Measurements from ENCODE around the gene BRINP1. TPM values are rescaled to one million over a fixed set of nuclear protein-coding genes. Genes with fewer than 3 reads are reported as not detected.

The BRINP1 gene
- total RNA-seq, 1 experiment from 2014 or later = 14.0 TPM

DNA sequence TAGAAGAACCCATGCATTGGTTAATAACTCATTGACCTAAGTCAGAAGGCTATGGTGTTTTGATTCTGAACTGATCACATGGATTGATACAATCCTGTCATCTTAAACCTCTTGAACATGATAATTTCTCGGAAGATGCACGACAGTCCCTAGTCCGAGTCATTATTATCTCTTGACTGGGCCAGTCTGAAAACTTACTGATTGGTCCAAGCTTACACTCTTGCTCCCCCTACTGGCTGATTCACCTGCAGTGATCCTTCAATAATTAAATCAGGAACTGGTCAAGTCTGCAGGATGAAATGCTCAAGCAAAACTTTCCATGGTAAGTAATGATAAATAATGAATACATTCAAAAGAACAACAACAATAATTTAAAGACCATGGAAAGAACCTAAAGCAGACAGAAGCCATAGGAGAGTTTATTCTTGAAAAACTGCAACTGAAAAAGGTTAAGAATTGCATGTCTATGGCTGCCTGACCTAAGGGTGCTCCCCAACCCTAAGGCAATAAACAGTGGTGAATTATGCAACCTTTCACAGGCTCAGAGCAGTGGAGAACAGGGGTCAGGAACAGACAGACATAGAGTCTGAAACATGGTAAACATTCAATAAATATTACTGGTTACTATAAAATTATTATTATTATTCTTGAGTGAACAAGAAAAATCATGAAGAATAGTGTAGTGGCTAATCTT, 79.3 kb downstream of the BRINP1 start:
- Histone ChIP-seq H4K20me1 (ENCODE audit: control insufficient read depth, insufficient read depth, insufficient read length) (no peaks in the 10 kb centered on the region), H4K91ac (ENCODE audit: insufficient read length, low read depth, low read length) (no peak overlapping the region), H3K27ac (ENCODE audit: insufficient read length, low read depth, low read length) (no peak overlapping the region), H3K27me3 (ENCODE audit: insufficient read depth, low read length) (no peaks in the 10 kb centered on the region), H3K79me2 (ENCODE audit: insufficient read depth, low read length) (no peaks in the 10 kb centered on the region), H3K9ac (ENCODE audit: extremely low read depth, insufficient read length, low read length) (no peak overlapping the region), H2AFZ (ENCODE audit: low read length) (no peak overlapping the region), H3T11ph (ENCODE audit: low read length) (no peak overlapping the region), H3K4me2 (ENCODE audit: insufficient read depth, insufficient read length, low read length) (no peak overlapping the region), H3K4me1 (ENCODE audit: insufficient read depth, low read length) (peaks cover 5% of the 10 kb centered on the region; the same call in 1 of the 2 replicates), H3K4ac (ENCODE audit: low read depth, low read length) (no peak overlapping the region), H3K9me3 (ENCODE audit: control insufficient read depth, low read depth, low read length) (no peaks in the 10 kb centered on the region), H2AK5ac (ENCODE audit: insufficient read length, low read length) (no peak overlapping the region), H2BK5ac (ENCODE audit: insufficient read length, low read length) (no peak overlapping the region), H4K5ac (ENCODE audit: insufficient read length, low read depth, low read length) (no peak overlapping the region), H3K23ac (ENCODE audit: insufficient read length, low read depth, low read length) (no peak overlapping the region), H3K18ac (ENCODE audit: insufficient read length, low read depth, low read length) (no peak overlapping the region), H2BK20ac (ENCODE audit: low read depth, low read length, poor library complexity, severe bottlenecking) (no peak overlapping the region), H3K79me1 (ENCODE audit: insufficient read depth, low read depth, low read length, poor library complexity, severe bottlenecking) (no peaks in the 10 kb centered on the region), H2BK120ac (ENCODE audit: low read depth, low read length, poor library complexity, severe bottlenecking) (no peak overlapping the region), H3K14ac (ENCODE audit: insufficient read depth, low read length) (no peak overlapping the region), H4K8ac (replicated peaks; ENCODE audit: insufficient read length, low read depth, low read length) (no peak overlapping the region), H3K23me2 (ENCODE audit: insufficient read length, low read depth, low read length, poor library complexity, severe bottlenecking) (no peaks in the 10 kb centered on the region), H2BK15ac (ENCODE audit: low read depth, low read length) (no peak overlapping the region), H2BK12ac (ENCODE audit: insufficient read length, low read depth, low read length) (no peak overlapping the region), H3K56ac (ENCODE audit: insufficient read length, low read depth, low read length) (no peak overlapping the region)
- TF ChIP-seq, protein P1, sequence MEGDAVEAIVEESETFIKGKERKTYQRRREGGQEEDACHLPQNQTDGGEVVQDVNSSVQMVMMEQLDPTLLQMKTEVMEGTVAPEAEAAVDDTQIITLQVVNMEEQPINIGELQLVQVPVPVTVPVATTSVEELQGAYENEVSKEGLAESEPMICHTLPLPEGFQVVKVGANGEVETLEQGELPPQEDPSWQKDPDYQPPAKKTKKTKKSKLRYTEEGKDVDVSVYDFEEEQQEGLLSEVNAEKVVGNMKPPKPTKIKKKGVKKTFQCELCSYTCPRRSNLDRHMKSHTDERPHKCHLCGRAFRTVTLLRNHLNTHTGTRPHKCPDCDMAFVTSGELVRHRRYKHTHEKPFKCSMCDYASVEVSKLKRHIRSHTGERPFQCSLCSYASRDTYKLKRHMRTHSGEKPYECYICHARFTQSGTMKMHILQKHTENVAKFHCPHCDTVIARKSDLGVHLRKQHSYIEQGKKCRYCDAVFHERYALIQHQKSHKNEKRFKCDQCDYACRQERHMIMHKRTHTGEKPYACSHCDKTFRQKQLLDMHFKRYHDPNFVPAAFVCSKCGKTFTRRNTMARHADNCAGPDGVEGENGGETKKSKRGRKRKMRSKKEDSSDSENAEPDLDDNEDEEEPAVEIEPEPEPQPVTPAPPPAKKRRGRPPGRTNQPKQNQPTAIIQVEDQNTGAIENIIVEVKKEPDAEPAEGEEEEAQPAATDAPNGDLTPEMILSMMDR (conservative IDR thresholded peaks at IDR 0.05) = peak; percentile 91
- peak; percentile 46 for DNase-seq
- no CpG with 5 or more reads among the region's 3 CpGs for WGBS (ENCODE audit: extremely low coverage, insufficient read length, low lambda C conversion rate)
- Mint-ChIP-seq H3K27ac (peak overlapping the region in 1 of 3 experiments; percentile 65; a peak in 3 of 7 replicates), H3K4me3 (no peak overlapping the region), H3K4me1 (peaks cover 46 to 63% of the 10 kb centered on the region in 2 experiments), H3K36me3 (ENCODE audit: insufficient read depth in 1 of 3, low read depth in 3 of 3) (peaks cover 0 to 6% (median 0%) of the 10 kb centered on the region in 3 experiments; a peak in 2 of 7 replicates), H3K9me3 (no peaks in the 10 kb centered on the region), H3K27me3 (ENCODE audit: low read depth) (no peaks in the 10 kb centered on the region)

Data from H9 (cell line).